Endothelial cell of umbilical vein (primary cell): ENCODE data around the gene SNHG17. TPM values are rescaled to one million over a fixed set of nuclear protein-coding genes. Genes with fewer than 3 reads are reported as not detected.

Source experiments
- BruUV-seq: library from RNA; stranded (reverse); fragments of 400-500 nt; replicated peaks from 2 replicates; lab custom pipeline; 2021; lab: Mats Ljungman, UMichigan
- CTCF ChIA-PET: fragments of 300-600, 350-600 bp; sonication (Branson Sonifier 250); formaldehyde crosslinking; loops from one replicate; lab custom pipeline; 2021; ENCODE audit warnings: antibody characterized with exemption, inconsistent platforms; lab: Charles Lee
- POLR2A ChIA-PET: fragments of 300-600, 350-600 bp; sonication (Branson Sonifier 250); formaldehyde crosslinking; loops from one replicate; lab custom pipeline; 2021; ENCODE audit warnings: antibody characterized with exemption, inconsistent platforms; lab: Charles Lee
- DNase-seq: peaks from one replicate; pipeline ENCODE4 v3.0.0-alpha.2; 2011; ENCODE audit warnings: low read depth, low spot score
- FAIRE-seq: peaks from 2 replicates; lab custom pipeline; 2011; peaks lifted over from hg19 to GRCh38; lab: Jason Lieb, UNC
- H2AFZ ChIP-seq: 2 replicates; pipeline ENCODE4 v1.6.0; 2012; ENCODE audit warnings: low read depth, low read length, control low read depth, inconsistent platforms
- H3K27ac ChIP-seq: 2 replicates; pipeline ENCODE4 v1.5.1; 2011; ENCODE audit warnings: low read depth, mild to moderate bottlenecking, control low read depth, low read length, moderate library complexity; ENCODE audit not compliant: insufficient read depth
- H3K27me3 ChIP-seq, 2 experiments: 2 replicates each; pipeline versions ENCODE4 v1.6.0 to v1.6.1; 2011; ENCODE audit warnings: low read length in 2 of 2, mixed read lengths in 1 of 2; ENCODE audit not compliant: control insufficient read depth in 2 of 2, insufficient read depth in 2 of 2
- H3K36me3 ChIP-seq, 2 experiments: 2 replicates in 1 of 2; 3 replicates in 1 of 2; pipeline ENCODE4 v1.5.1; 2011; ENCODE audit warnings: low read length in 2 of 2, mild to moderate bottlenecking in 1 of 2, moderate library complexity in 1 of 2; ENCODE audit not compliant: control insufficient read depth in 2 of 2, insufficient read depth in 2 of 2; ENCODE audit errors: extremely low read depth in 1 of 2
- H3K4me1 ChIP-seq: 3 replicates; pipeline ENCODE4 v1.5.1; 2011; ENCODE audit warnings: mild to moderate bottlenecking, low read length; ENCODE audit not compliant: control insufficient read depth, insufficient read depth; ENCODE audit errors: extremely low read depth
- H3K4me2 ChIP-seq: 2 replicates; pipeline ENCODE4 v1.6.1; 2011; ENCODE audit warnings: low read length, control low read depth, mixed read lengths; ENCODE audit not compliant: insufficient read depth
- H3K4me3 ChIP-seq, 3 experiments: fragments of 200-600 bp in 1 of 3; sonication (generic), shearing (Covaris generic) in 1 of 3; replicated peaks in 1 of 3; 2 replicates each; pipeline ENCODE4 v1.5.1; 2011 to 2016; ENCODE audit warnings: control low read depth in 3 of 3, low read length in 3 of 3, mild to moderate bottlenecking in 2 of 3, inconsistent platforms in 1 of 3, low read depth in 1 of 3, moderate library complexity in 1 of 3; ENCODE audit not compliant: insufficient read depth in 1 of 3
- H3K79me2 ChIP-seq: 2 replicates; pipeline ENCODE4 v1.6.0; 2012; ENCODE audit warnings: low read length, inconsistent platforms; ENCODE audit not compliant: control insufficient read depth, insufficient read depth
- H3K9ac ChIP-seq: replicated peaks from 2 replicates; pipeline ENCODE3; 2011; ENCODE audit warnings: low read length, control low read depth; ENCODE audit not compliant: insufficient read depth; ENCODE audit errors: extremely low read depth
- H3K9me1 ChIP-seq: replicated peaks from 3 replicates; pipeline ENCODE4 v1.6.0; 2011; ENCODE audit warnings: mild to moderate bottlenecking, low read length; ENCODE audit not compliant: control insufficient read depth, insufficient read depth; ENCODE audit errors: extremely low read depth
- H3K9me3 ChIP-seq: replicated peaks from 2 replicates; pipeline ENCODE4 v1.5.1; 2012; ENCODE audit warnings: low read length, inconsistent platforms; ENCODE audit not compliant: control insufficient read depth, insufficient read depth
- H4K20me1 ChIP-seq: replicated peaks from 2 replicates; pipeline ENCODE3; 2011; ENCODE audit warnings: mild to moderate bottlenecking, low read length; ENCODE audit not compliant: control insufficient read depth, insufficient read depth; ENCODE audit errors: extremely low read depth
- EZH2 ChIP-seq: IDR thresholded peaks from 2 replicates; pipeline ENCODE4 v1.6.1; 2012; ENCODE audit warnings: borderline replicate concordance, low read depth, mild to moderate bottlenecking, moderate library complexity, low read length, inconsistent platforms; ENCODE audit not compliant: severe bottlenecking
- FOS ChIP-seq: IDR thresholded peaks from 2 replicates; pipeline ENCODE4 v1.6.1; 2011; ENCODE audit warnings: mild to moderate bottlenecking, low read length, moderate library complexity, borderline replicate concordance; ENCODE audit not compliant: insufficient read depth
- GATA2 ChIP-seq: IDR thresholded peaks from 2 replicates; pipeline ENCODE4 v1.7.0; 2011; ENCODE audit warnings: low read depth, mild to moderate bottlenecking, moderate library complexity, mixed read lengths, low read length; ENCODE audit not compliant: insufficient read length, insufficient read depth
- JUN ChIP-seq: IDR thresholded peaks from 2 replicates; pipeline ENCODE4 v1.6.1; 2011; ENCODE audit warnings: borderline replicate concordance, low read depth; ENCODE audit not compliant: insufficient read length, insufficient read depth
- MAX ChIP-seq: IDR thresholded peaks from 2 replicates; pipeline ENCODE4 v1.6.1; 2011; ENCODE audit not compliant: insufficient read depth, insufficient read length
- MYC ChIP-seq: IDR thresholded peaks from one replicate; pipeline ENCODE4 v1.6.1; 2011; ENCODE audit warnings: mild to moderate bottlenecking, low read depth, low read length
- POLR2A ChIP-seq: IDR thresholded peaks from 2 replicates; pipeline ENCODE4 v1.6.1; 2012; ENCODE audit warnings: low read depth, mild to moderate bottlenecking, control low read depth, low read length
- POLR2AphosphoS5 ChIP-seq: IDR thresholded peaks from 2 replicates; pipeline ENCODE4 v1.6.1; 2012; ENCODE audit warnings: low read depth, mild to moderate bottlenecking, control low read depth, low read length, moderate library complexity; ENCODE audit not compliant: insufficient read depth
- dilution Hi-C: fragments of 300-500 bp; cut with MboI; formaldehyde crosslinking; loops from one replicate; pipeline ENCODE4 v1.15.0; 2019; ENCODE audit warnings: low sequenced_read_pairs; ENCODE audit not compliant: extremely low pct_ligation_motif_present
- intact Hi-C: fragments of 100-400 bp; cut with micrococcal nuclease; formaldehyde crosslinking; loops from one replicate; pipeline ENCODE4 v1.10.0; 2022
- polyA plus RNA-seq, 4 experiments: library from polyadenylated mRNA; depleted of rRNA in 3 of 4; stranded (reverse) in 3 of 4; unstranded in 1 of 4; fragments of >200 nt; gene quantifications; 2 replicates each; pipeline versions ENCODE4 v1.2.1 to v1.2.3, GENCODE V29; 2011 to 2012; ENCODE audit warnings: missing spikeins in 1 of 4
- total RNA-seq: library from RNA; stranded (reverse); gene quantifications from 2 replicates; pipeline ENCODE4 v1.2.3, GENCODE V29; 2021
- TF ChIP-seq, protein P1 (sequence below), 2 donors: IDR thresholded peaks; 1 replicate in 1 of 2; 2 replicates in 1 of 2; pipeline ENCODE4 v1.5.1; 2011; ENCODE audit warnings: low read length in 2 of 2, mild to moderate bottlenecking in 2 of 2, moderate library complexity in 2 of 2, control low read depth in 1 of 2, inconsistent platforms in 1 of 2, low read depth in 1 of 2; ENCODE audit not compliant: insufficient read depth in 1 of 2; ENCODE audit errors: extremely low read depth in 1 of 2

SNHG17 gene
- total and polyA plus RNA-seq, 2 donors (not counting 3 experiments of a cell fraction or from before 2014, with no cell fraction given) = 39.4 to 94.0 TPM

- no peaks in the 10 kb centered on the region for H3K9me1 ChIP-seq
- DNase-seq = no peak
- H2AFZ ChIP-seq = no peak overlapping the region
- H3K27me3 ChIP-seq = peaks cover 7 to 9% of the 10 kb centered on the region in 2 experiments
- no peaks in the 10 kb centered on the region for H3K9me3 ChIP-seq
- no peaks in the 10 kb centered on the region for H4K20me1 ChIP-seq
- intact Hi-C loops (no loop called here), dilution Hi-C loops (no loop called here)
- no TSS peak for BruUV-seq
- ChIA-PET CTCF (interaction anchor here (1.4 kb wide), 1 partner anchor 22 kb away, joined by 3 read pairs; no protein-coding TSS in a partner anchor), POLR2A (no interaction called here)
- H3K27ac ChIP-seq = no peak overlapping the region
- no peak overlapping the region for H3K4me3 ChIP-seq
- no peaks in the 10 kb centered on the region for H3K4me1 ChIP-seq
- no peaks in the 10 kb centered on the region for H3K36me3 ChIP-seq
- TF ChIP-seq, protein P1, sequence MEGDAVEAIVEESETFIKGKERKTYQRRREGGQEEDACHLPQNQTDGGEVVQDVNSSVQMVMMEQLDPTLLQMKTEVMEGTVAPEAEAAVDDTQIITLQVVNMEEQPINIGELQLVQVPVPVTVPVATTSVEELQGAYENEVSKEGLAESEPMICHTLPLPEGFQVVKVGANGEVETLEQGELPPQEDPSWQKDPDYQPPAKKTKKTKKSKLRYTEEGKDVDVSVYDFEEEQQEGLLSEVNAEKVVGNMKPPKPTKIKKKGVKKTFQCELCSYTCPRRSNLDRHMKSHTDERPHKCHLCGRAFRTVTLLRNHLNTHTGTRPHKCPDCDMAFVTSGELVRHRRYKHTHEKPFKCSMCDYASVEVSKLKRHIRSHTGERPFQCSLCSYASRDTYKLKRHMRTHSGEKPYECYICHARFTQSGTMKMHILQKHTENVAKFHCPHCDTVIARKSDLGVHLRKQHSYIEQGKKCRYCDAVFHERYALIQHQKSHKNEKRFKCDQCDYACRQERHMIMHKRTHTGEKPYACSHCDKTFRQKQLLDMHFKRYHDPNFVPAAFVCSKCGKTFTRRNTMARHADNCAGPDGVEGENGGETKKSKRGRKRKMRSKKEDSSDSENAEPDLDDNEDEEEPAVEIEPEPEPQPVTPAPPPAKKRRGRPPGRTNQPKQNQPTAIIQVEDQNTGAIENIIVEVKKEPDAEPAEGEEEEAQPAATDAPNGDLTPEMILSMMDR (IDR thresholded peaks at IDR 0.05; ENCODE audit: extremely low read depth in 1 of 2, insufficient read depth in 1 of 2, low read depth in 1 of 2, low read length in 2 of 2) = no peak
- TF ChIP-seq GATA2 = no peak
- TF ChIP-seq FOS = no peak
- TF ChIP-seq MYC = no peak
- TF ChIP-seq MAX = no peak
- TF ChIP-seq EZH2 = no peak
- TF ChIP-seq POLR2A = no peak
- no peak for TF ChIP-seq JUN
- TF ChIP-seq POLR2AphosphoS5 = no peak
- no peak overlapping the region for H3K9ac ChIP-seq
- no peaks in the 10 kb centered on the region for H3K79me2 ChIP-seq
- FAIRE-seq = no peak
- H3K4me2 ChIP-seq = no peak overlapping the region
Observed at GRCh38 chr20:38386851-38387250, 48.3 kb downstream of the SNHG17 start.
